Lung (tissue), 12 donors: ENCODE measurements around the gene KLK10. TPM values are rescaled to one million over a fixed set of nuclear protein-coding genes. Genes with fewer than 3 reads are reported as not detected.

ENCODE experiments used
- ATAC-seq: fragments of 200-7000 bp; cut with Tn5 transposase; one replicate; pipeline ENCODE4 v1.9.1; 2020; ENCODE audit warnings: moderate number of reproducible peaks; ENCODE audit not compliant: insufficient read depth, low FRiP score
- DNase-seq, 3 donors: peaks; one replicate each; pipeline ENCODE4 v3.0.0-alpha.2; 2013 to 2017
- H3K27ac ChIP-seq, 2 donors: one replicate each; pipeline ENCODE4 v1.5.1; 2013; ENCODE audit warnings: mild to moderate bottlenecking in 2 of 2, moderate library complexity in 2 of 2, control low read depth in 1 of 2, inconsistent platforms in 1 of 2, low read depth in 1 of 2, low read length in 1 of 2
- H3K27me3 ChIP-seq, 3 donors: one replicate each; pipeline ENCODE4 v1.5.1; 2013; ENCODE audit warnings: low read length in 2 of 3; ENCODE audit not compliant: control insufficient read depth in 3 of 3, insufficient read depth in 3 of 3
- H3K36me3 ChIP-seq, 4 donors: one replicate each; pipeline ENCODE4 v1.5.1; 2013; ENCODE audit warnings: low read length in 4 of 4, mild to moderate bottlenecking in 1 of 4, moderate library complexity in 1 of 4; ENCODE audit not compliant: control insufficient read depth in 4 of 4, insufficient read depth in 4 of 4
- H3K4me1 ChIP-seq, 5 donors: one replicate each; pipeline ENCODE4 v1.5.1; 2013; ENCODE audit warnings: low read length in 5 of 5, mild to moderate bottlenecking in 2 of 5, moderate library complexity in 1 of 5; ENCODE audit not compliant: control insufficient read depth in 5 of 5, insufficient read depth in 5 of 5
- H3K4me3 ChIP-seq: one replicate; pipeline ENCODE4 v1.5.1; 2013; ENCODE audit warnings: mild to moderate bottlenecking, control low read depth, moderate library complexity
- H3K9ac ChIP-seq, 2 donors: one replicate each; pipeline ENCODE4 v1.5.1; 2013; ENCODE audit warnings: low read length in 2 of 2, control low read depth in 1 of 2; ENCODE audit not compliant: insufficient read depth in 1 of 2
- H3K9me3 ChIP-seq, 4 donors: one replicate each; pipeline ENCODE4 v1.5.1; 2013; ENCODE audit warnings: low read length in 3 of 4, mild to moderate bottlenecking in 1 of 4, moderate library complexity in 1 of 4; ENCODE audit not compliant: control insufficient read depth in 4 of 4, insufficient read depth in 3 of 4
- CTCF ChIP-seq: IDR thresholded peaks from 2 replicates; pipeline ENCODE4 v1.5.1; 2012; ENCODE audit warnings: mild to moderate bottlenecking; ENCODE audit errors: control extremely low read depth, extremely low read depth
- WGBS, 2 donors: extraction: QIAGEN DNeasy Blood & Tissue Kit; methylation state at CpG; one replicate each; pipeline ENCODE4 v1.1.7; 2013; 5-methylcytosine and 5-hydroxymethylcytosine counted together
- polyA plus RNA-seq, 2 donors: library from polyadenylated mRNA; stranded (reverse); fragments of 200-250 nt; gene quantifications; one replicate each; pipeline ENCODE4 v1.2.1, GENCODE V29; 2013
- total RNA-seq, 2 donors: library from RNA; depleted of rRNA in 1 of 2; stranded (reverse); fragments of >200 nt in 1 of 2; gene quantifications; one replicate each; pipeline ENCODE4 v1.2.1, GENCODE V29; 2014 to 2021
- donor health status: control.
- donor health status: control.
- donor health status: Bipolar disorder and iron deficiency.
- donor health status: healthy.
- donor health status: DM: yes; HTN: yes; CAD: no.

KLK10 gene
- total and polyA plus RNA-seq, 4 donors = 9.8 to 34.2 (median 19.9) TPM

- H3K27me3 ChIP-seq = peaks cover 3 to 9% (median 4%) of the 10 kb centered on the region in 3 donors
- H3K9ac ChIP-seq = no peak overlapping the region
- no peak overlapping the region for H3K27ac ChIP-seq
- TF ChIP-seq CTCF = no peak
- no peak overlapping the region for H3K4me3 ChIP-seq
- H3K9me3 ChIP-seq = peaks cover 0 to 7% (median 0%) of the 10 kb centered on the region in 4 donors
- ATAC-seq (no peak), DNase-seq (no peak)
- 64 to 75% methylated on average over 6 of the region's 6 CpGs for WGBS, 2 donors
- no peaks in the 10 kb centered on the region for H3K4me1 ChIP-seq
- H3K36me3 ChIP-seq = no peaks in the 10 kb centered on the region
Measured at GRCh38 chr19:51025401-51025800, 5.9 kb upstream of the KLK10 start.

- TF ChIP-seq CTCF = no peak
- Histone ChIP-seq H3K9ac (no peak overlapping the region), H3K27me3 (peaks cover 3 to 13% (median 8%) of the 10 kb centered on the region in 3 donors), H3K9me3 (peaks cover 0 to 7% (median 0%) of the 10 kb centered on the region in 4 donors), H3K4me1 (no peaks in the 10 kb centered on the region), H3K36me3 (no peaks in the 10 kb centered on the region), H3K27ac (no peak overlapping the region), H3K4me3 (no peak overlapping the region)
- DNase-seq = no peak
- ATAC-seq = no peak
- WGBS, 2 donors = 42 to 62% methylated on average over 5 of the region's 5 CpGs
Measured at GRCh38 chr19:51024924-51025323, 5.4 kb upstream of the KLK10 start.

GRCh38 chr19:51023946-51024345, 4.4 kb upstream of the KLK10 start:
- DNase-seq = no peak
- ATAC-seq = no peak
- no peak overlapping the region for H3K4me3 ChIP-seq
- H3K4me1 ChIP-seq = peaks cover 0 to 2% (median 0%) of the 10 kb centered on the region in 5 donors
- WGBS, 2 donors = 71 to 77% methylated on average over 11 of the region's 11 CpGs
- no peak overlapping the region for H3K9ac ChIP-seq
- peaks cover 3 to 22% (median 9%) of the 10 kb centered on the region in 3 donors for H3K27me3 ChIP-seq
- peaks cover 0 to 3% (median 0%) of the 10 kb centered on the region in 4 donors for H3K9me3 ChIP-seq
- no peaks in the 10 kb centered on the region for H3K36me3 ChIP-seq
- no peak overlapping the region for H3K27ac ChIP-seq
- no peak for TF ChIP-seq CTCF

GRCh38 chr19:51022526-51022925, 3.0 kb upstream of the KLK10 start:
- 62 to 64% methylated on average over 14 of the region's 14 CpGs for WGBS, 2 donors
- Histone ChIP-seq H3K4me3 (no peak overlapping the region), H3K4me1 (peaks cover 0 to 2% (median 0%) of the 10 kb centered on the region in 5 donors), H3K27ac (no peak overlapping the region), H3K9ac (no peak overlapping the region), H3K9me3 (peaks cover 0 to 3% (median 0%) of the 10 kb centered on the region in 4 donors), H3K27me3 (peaks cover 3 to 34% (median 17%) of the 10 kb centered on the region in 3 donors), H3K36me3 (no peaks in the 10 kb centered on the region)
- DNase-seq = no peak
- no peak for ATAC-seq
- no peak for TF ChIP-seq CTCF
